GM19240 (cell line): Measurements from ENCODE around the gene AGAP5.
"Not testable (repeated sequence)": the region's sequence is repeated elsewhere in the genome, so short reads cannot be mapped to it uniquely, and the experiment has no call there.

ENCODE experiments used
- DNase-seq: peaks from one replicate; pipeline ENCODE4 v3.0.0; 2011; ENCODE audit warnings: low spot score; ENCODE audit not compliant: insufficient read length

The AGAP5 gene

GRCh38 chr10:73697675-73698159 is at the start of gene AGAP5:
Gene AGAP5, minus strand, starts transcription at chr10:73698109. Its CDS starts 354 bp downstream, at chr10:73697755.
- not testable (repeated sequence) for DNase-seq

- DNase-seq: no peak
These were observed 48.8 kb upstream of the AGAP5 start for GRCh38 chr10:73746721-73747120.

- no peak for DNase-seq
These were observed 46.7 kb upstream of the AGAP5 start for GRCh38 chr10:73744664-73744975.

- peak; percentile 85 for DNase-seq
These were observed 46.2 kb upstream of the AGAP5 start, which contains the start of gene SEC24C for GRCh38 chr10:73743905-73744663. Gene SEC24C, plus strand, starts transcription at chr10:73744372. Its CDS starts 2,461 bp downstream, at chr10:73746833.

GRCh38 chr10:73743327-73743904 is 45.5 kb upstream of the AGAP5 start:
- no peak for DNase-seq

- no peak for DNase-seq
These were observed 44.5 kb upstream of the AGAP5 start for GRCh38 chr10:73742454-73742734.

GRCh38 chr10:73740501-73741254 is 42.8 kb upstream of the AGAP5 start:
- not testable (repeated sequence) for DNase-seq

GRCh38 chr10:73734796-73735305 is 36.9 kb upstream of the AGAP5 start:
- DNase-seq: no peak

GRCh38 chr10:73734028-73734720 is 36.3 kb upstream of the AGAP5 start:
- no peak for DNase-seq

- DNase-seq: no peak
These were observed 35.2 kb upstream of the AGAP5 start for GRCh38 chr10:73732931-73733623.

GRCh38 chr10:73732426-73732825 is 34.5 kb upstream of the AGAP5 start:
- DNase-seq: no peak

- DNase-seq: no peak
These were observed 33.9 kb upstream of the AGAP5 start for GRCh38 chr10:73731588-73732375.

GRCh38 chr10:73730153-73730906 is 32.4 kb upstream of the AGAP5 start:
- peak; percentile 38 for DNase-seq

GRCh38 chr10:73729781-73730152 is 31.9 kb upstream of the AGAP5 start:
- not testable (repeated sequence) for DNase-seq

GRCh38 chr10:73723516-73723915 is 25.6 kb upstream of the AGAP5 start:
- no peak for DNase-seq

- DNase-seq: not testable (repeated sequence)
These were observed 22.7 kb upstream of the AGAP5 start for GRCh38 chr10:73720561-73720960.

GRCh38 chr10:73717556-73717955 is 19.6 kb upstream of the AGAP5 start:
- DNase-seq: no peak

- DNase-seq: no peak
These were observed 18.3 kb upstream of the AGAP5 start for GRCh38 chr10:73716251-73716650.
